ENCODE data around the gene TELO2.

Gene TELO2

GRCh38 chr16:1538804-1539520 lies 45.8 kb downstream of the TELO2 start:
- CTCF ChIA-PET = interaction anchor here (0.6 to 1.0 kb wide), 3 partner anchors 10 to 175 kb away, joined by 3 read pairs; no protein-coding TSS in a partner anchor
- 0 out of 2 replicates have a peak, but pooled peaks have one; percentile 26 for TF ChIP-seq CTCF (tag by site-specific recombination; IDR thresholded peaks at IDR 0.05)
- no peak for TF ChIP-seq ZNF112 (tag by site-specific recombination; IDR thresholded peaks at IDR 0.05)
- H3K4me1 ChIP-seq (ENCODE audit: control insufficient read depth, insufficient read depth, low read length) = no peaks in the 10 kb centered on the region
- H3K9me3 ChIP-seq (ENCODE audit: control insufficient read depth, insufficient read depth, low read depth, low read length) = no peaks in the 10 kb centered on the region
- H3K27ac ChIP-seq (ENCODE audit: extremely low read depth, low read depth, low read length) = no peak overlapping the region
- H3K4me3 ChIP-seq (ENCODE audit: low read depth, low read length) = no peak overlapping the region
- POLR2A ChIA-PET = no interaction called here
- H3K36me3 ChIP-seq (ENCODE audit: control insufficient read depth in 2 of 2, insufficient read depth in 1 of 2, low read length in 2 of 2) = no peaks in the 10 kb centered on the region

- ChIA-PET POLR2A (no interaction called here), CTCF (interaction anchor here (0.6 kb wide), 1 partner anchor 25 kb away, joined by 4 read pairs; no protein-coding TSS in a partner anchor)
Measured at GRCh38 chr16:1539720-1540555, 46.8 kb downstream of the TELO2 start.

GRCh38 chr16:1540556-1540855 lies 47.3 kb downstream of the TELO2 start:
- no peaks in the 10 kb centered on the region for H3K9me3 ChIP-seq (ENCODE audit: control insufficient read depth, insufficient read depth, low read depth, low read length)
- ChIA-PET CTCF (interaction anchor here (0.6 kb wide), 1 partner anchor 24 kb away, joined by 4 read pairs; no protein-coding TSS in a partner anchor), POLR2A (no interaction called here)
- no peak overlapping the region for H3K4me3 ChIP-seq (ENCODE audit: low read depth, low read length)
- no peaks in the 10 kb centered on the region for H3K4me1 ChIP-seq (ENCODE audit: control insufficient read depth, insufficient read depth, low read length)
- H3K36me3 ChIP-seq (ENCODE audit: control insufficient read depth in 2 of 2, insufficient read depth in 1 of 2, low read length in 2 of 2) = no peaks in the 10 kb centered on the region
- no peak overlapping the region for H3K27ac ChIP-seq (ENCODE audit: extremely low read depth, low read depth, low read length)
- TF ChIP-seq ZNF610 (tag by site-specific recombination; IDR thresholded peaks at IDR 0.05; ENCODE audit: borderline replicate concordance) (no peak), MYNN (tag by site-specific recombination; IDR thresholded peaks at IDR 0.05; ENCODE audit: borderline replicate concordance) (no peak), SP2 (tag by site-specific recombination; IDR thresholded peaks at IDR 0.05) (no peak), SALL2 (tag by site-specific recombination; IDR thresholded peaks at IDR 0.05; ENCODE audit: borderline replicate concordance) (no peak), ZNF558 (tag by site-specific recombination; IDR thresholded peaks at IDR 0.05) (no peak), ZNF660 (tag by site-specific recombination; IDR thresholded peaks at IDR 0.05) (no peak), ZNF701 (tag by site-specific recombination; IDR thresholded peaks at IDR 0.05) (no peak), AEBP2 (tag by site-specific recombination; IDR thresholded peaks at IDR 0.05; ENCODE audit: borderline replicate concordance) (no peak), ZNF2 (tag by site-specific recombination; IDR thresholded peaks at IDR 0.05) (no peak)

More at GRCh38 chr16:1539720-1540555, 46.8 kb downstream of the TELO2 start:
- TF ChIP-seq ZNF26 (tag by site-specific recombination; IDR thresholded peaks at IDR 0.05) (no peak), KLF10 (tag by site-specific recombination; IDR thresholded peaks at IDR 0.05) (no peak), ZNF571 (tag by site-specific recombination; IDR thresholded peaks at IDR 0.05) (no peak), ZNF174 (tag by site-specific recombination; IDR thresholded peaks at IDR 0.05) (no peak), ZNF214 (tag by site-specific recombination; IDR thresholded peaks at IDR 0.05; ENCODE audit: borderline replicate concordance) (no peak), KLF1 (tag by site-specific recombination; IDR thresholded peaks at IDR 0.05) (no peak), ZFP37 (tag by site-specific recombination; IDR thresholded peaks at IDR 0.05) (no peak), SP7 (tag by site-specific recombination; IDR thresholded peaks at IDR 0.05) (no peak), ZSCAN30 (tag by site-specific recombination; IDR thresholded peaks at IDR 0.05) (no peak), ZBTB21 (tag by site-specific recombination; IDR thresholded peaks at IDR 0.05) (no peak), ZNF549 (tag by site-specific recombination; IDR thresholded peaks at IDR 0.05) (no peak), ZNF707 (tag by site-specific recombination; IDR thresholded peaks at IDR 0.05) (no peak), ZNF112 (tag by site-specific recombination; IDR thresholded peaks at IDR 0.05) (no peak), ZNF664 (tag by site-specific recombination; IDR thresholded peaks at IDR 0.05) (no peak), ZNF324 (tag by site-specific recombination; IDR thresholded peaks at IDR 0.05) (no peak), ZBTB44 (tag by site-specific recombination; IDR thresholded peaks at IDR 0.05) (no peak), SCRT1 (tag by site-specific recombination; IDR thresholded peaks at IDR 0.05; ENCODE audit: borderline replicate concordance) (no peak), ZNF791 (tag by site-specific recombination; IDR thresholded peaks at IDR 0.05) (no peak), ZBTB48 (tag by site-specific recombination; IDR thresholded peaks at IDR 0.05) (no peak), GLI2 (tag by site-specific recombination; IDR thresholded peaks at IDR 0.05; ENCODE audit: borderline replicate concordance, low read depth) (no peak)
- Histone ChIP-seq H3K9me3 (ENCODE audit: control insufficient read depth, insufficient read depth, low read depth, low read length) (no peaks in the 10 kb centered on the region), H3K4me1 (ENCODE audit: control insufficient read depth, insufficient read depth, low read length) (no peaks in the 10 kb centered on the region), H3K4me3 (ENCODE audit: low read depth, low read length) (no peak overlapping the region), H3K27ac (ENCODE audit: extremely low read depth, low read depth, low read length) (no peak overlapping the region), H3K36me3 (ENCODE audit: control insufficient read depth in 2 of 2, insufficient read depth in 1 of 2, low read length in 2 of 2) (no peaks in the 10 kb centered on the region)
